ENCODE data around the gene PHKA2. TPM values are rescaled to one million over a fixed set of nuclear protein-coding genes. Genes with fewer than 3 reads are reported as not detected.

PHKA2 gene
- total RNA-seq, 1 donor from 2014 or later = 16.6 TPM

- no peak for DNase-seq (ENCODE audit: low read depth)
- FAIRE-seq = no peak
- no peak overlapping the region for H3K4me3 ChIP-seq (ENCODE audit: low read depth, low read length)
- TF ChIP-seq CTCF (IDR thresholded peaks at IDR 0.05; ENCODE audit: insufficient read depth, low read length, severe bottlenecking) = no peak
- H3K27me3 ChIP-seq (ENCODE audit: control insufficient read depth, insufficient read depth, low read length) = no peaks in the 10 kb centered on the region
- H3K36me3 ChIP-seq (ENCODE audit: control insufficient read depth, insufficient read depth, low read length) = peaks cover 3% of the 10 kb centered on the region
Observed at GRCh38 chrX:18898492-18898891, 85.4 kb downstream of the PHKA2 start.

GRCh38 chrX:18898091-18898490 lies 85.8 kb downstream of the PHKA2 start:
- no peak for FAIRE-seq
- H3K4me3 ChIP-seq (ENCODE audit: low read depth, low read length) = no peak overlapping the region
- TF ChIP-seq CTCF (IDR thresholded peaks at IDR 0.05; ENCODE audit: insufficient read depth, low read length, severe bottlenecking) = no peak
- H3K36me3 ChIP-seq (ENCODE audit: control insufficient read depth, insufficient read depth, low read length) = peaks cover 3% of the 10 kb centered on the region
- no peak for DNase-seq (ENCODE audit: low read depth)
- H3K27me3 ChIP-seq (ENCODE audit: control insufficient read depth, insufficient read depth, low read length) = no peaks in the 10 kb centered on the region

- H3K36me3 ChIP-seq (ENCODE audit: control insufficient read depth, insufficient read depth, low read length) = peaks cover 3% of the 10 kb centered on the region
Observed at GRCh38 chrX:18897611-18898010, 86.3 kb downstream of the PHKA2 start.

GRCh38 chrX:18896680-18897544 lies 87.0 kb downstream of the PHKA2 start:
- no peak overlapping the region for H3K4me3 ChIP-seq (ENCODE audit: low read depth, low read length)
- H3K27me3 ChIP-seq (ENCODE audit: control insufficient read depth, insufficient read depth, low read length) = no peaks in the 10 kb centered on the region
- no peak for DNase-seq (ENCODE audit: low read depth)
- no peak for TF ChIP-seq CTCF (IDR thresholded peaks at IDR 0.05; ENCODE audit: insufficient read depth, low read length, severe bottlenecking)
- peaks cover 3% of the 10 kb centered on the region for H3K36me3 ChIP-seq (ENCODE audit: control insufficient read depth, insufficient read depth, low read length)
- FAIRE-seq = no peak

More at GRCh38 chrX:18897611-18898010, 86.3 kb downstream of the PHKA2 start:
- no peak for FAIRE-seq
- H3K4me3 ChIP-seq (ENCODE audit: low read depth, low read length) = no peak overlapping the region
- no peaks in the 10 kb centered on the region for H3K27me3 ChIP-seq (ENCODE audit: control insufficient read depth, insufficient read depth, low read length)
- TF ChIP-seq CTCF (IDR thresholded peaks at IDR 0.05; ENCODE audit: insufficient read depth, low read length, severe bottlenecking) = no peak
- DNase-seq (ENCODE audit: low read depth) = no peak

- Histone ChIP-seq H3K36me3 (ENCODE audit: control insufficient read depth, insufficient read depth, low read length) (peaks cover 3% of the 10 kb centered on the region), H3K27me3 (ENCODE audit: control insufficient read depth, insufficient read depth, low read length) (no peaks in the 10 kb centered on the region), H3K4me3 (ENCODE audit: low read depth, low read length) (no peak overlapping the region)
- TF ChIP-seq CTCF (IDR thresholded peaks at IDR 0.05; ENCODE audit: insufficient read depth, low read length, severe bottlenecking) = peak; percentile 71
- DNase-seq (ENCODE audit: low read depth) (peak; percentile 87), FAIRE-seq (no peak)
Observed at GRCh38 chrX:18895189-18895951, 88.5 kb downstream of the PHKA2 start.

Measured in bronchial epithelial cell (primary cell).